ENCODE data around the gene RHOT1.

DNA sequence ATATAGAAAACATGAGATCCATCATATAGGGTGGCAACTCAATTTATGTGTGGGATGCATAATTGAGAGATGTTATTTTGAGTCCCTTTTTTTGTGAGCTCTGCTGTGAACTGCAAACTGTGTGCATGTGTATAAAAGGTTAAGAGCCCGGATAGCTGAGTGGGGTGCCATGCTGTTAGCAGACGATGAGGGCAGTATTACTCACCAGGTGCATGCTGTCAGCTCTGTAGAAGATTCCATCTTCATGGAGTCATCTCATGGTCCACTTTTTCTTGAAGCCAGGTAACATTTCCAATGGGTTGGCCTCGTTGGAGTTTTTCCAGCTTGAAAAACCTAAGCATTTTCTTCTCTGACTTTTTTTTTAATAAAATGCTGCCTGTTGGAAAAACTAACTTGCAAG is 80.3 kb downstream of the RHOT1 start:
- TF ChIP-seq, protein P1, sequence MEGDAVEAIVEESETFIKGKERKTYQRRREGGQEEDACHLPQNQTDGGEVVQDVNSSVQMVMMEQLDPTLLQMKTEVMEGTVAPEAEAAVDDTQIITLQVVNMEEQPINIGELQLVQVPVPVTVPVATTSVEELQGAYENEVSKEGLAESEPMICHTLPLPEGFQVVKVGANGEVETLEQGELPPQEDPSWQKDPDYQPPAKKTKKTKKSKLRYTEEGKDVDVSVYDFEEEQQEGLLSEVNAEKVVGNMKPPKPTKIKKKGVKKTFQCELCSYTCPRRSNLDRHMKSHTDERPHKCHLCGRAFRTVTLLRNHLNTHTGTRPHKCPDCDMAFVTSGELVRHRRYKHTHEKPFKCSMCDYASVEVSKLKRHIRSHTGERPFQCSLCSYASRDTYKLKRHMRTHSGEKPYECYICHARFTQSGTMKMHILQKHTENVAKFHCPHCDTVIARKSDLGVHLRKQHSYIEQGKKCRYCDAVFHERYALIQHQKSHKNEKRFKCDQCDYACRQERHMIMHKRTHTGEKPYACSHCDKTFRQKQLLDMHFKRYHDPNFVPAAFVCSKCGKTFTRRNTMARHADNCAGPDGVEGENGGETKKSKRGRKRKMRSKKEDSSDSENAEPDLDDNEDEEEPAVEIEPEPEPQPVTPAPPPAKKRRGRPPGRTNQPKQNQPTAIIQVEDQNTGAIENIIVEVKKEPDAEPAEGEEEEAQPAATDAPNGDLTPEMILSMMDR (IDR thresholded peaks at IDR 0.05 in 8 of 11, conservative IDR thresholded peaks at IDR 0.05 in 3 of 11) = no peak
- TF ChIP-seq POLR2AphosphoS5 (IDR thresholded peaks at IDR 0.05) = no peak
